GM12878 (cell line): ENCODE data around the gene REEP3. TPM values are rescaled to one million over a fixed set of nuclear protein-coding genes. Genes with fewer than 3 reads are reported as not detected.

Experiments
- ATAC-seq: fragments of 200-7000 bp; cut with Tn5 transposase; 3 replicates; pipeline ENCODE4 v1.9.1; 2020; ENCODE audit warnings: mild to moderate bottlenecking, moderate library complexity
- BruUV-seq: library from RNA; stranded (reverse); fragments of 400-500 nt; replicated peaks from 2 replicates; lab custom pipeline; 2021; lab: Mats Ljungman, UMichigan
- CTCF ChIA-PET: fragments of 300-600 bp; sonication (Branson Sonifier 250); formaldehyde crosslinking; extraction: SDS; loops from one replicate; lab custom pipeline; 2021; ENCODE audit warnings: inconsistent platforms; lab: Yijun Ruan, JAX
- POLR2A ChIA-PET: fragments of 350-600 bp; formaldehyde crosslinking; extraction: SDS; loops from one replicate; lab custom pipeline; 2021; ENCODE audit warnings: inconsistent platforms; lab: Charles Lee
- RAD21 ChIA-PET: fragments of 300-600 bp; sonication (Branson Sonifier 250); formaldehyde crosslinking; loops from one replicate; lab custom pipeline; 2023; ENCODE audit warnings: antibody characterized with exemption; ENCODE audit not compliant: unreplicated experiment; lab: Charles Lee
- SMC1A ChIA-PET: fragments of 300-600 bp; sonication (Branson Sonifier 250); formaldehyde crosslinking; loops from one replicate; lab custom pipeline; 2023; ENCODE audit not compliant: unreplicated experiment, uncharacterized antibody; lab: Charles Lee
- DNase-seq: peaks from one replicate; pipeline ENCODE4 v3.0.0-alpha.2; 2011; ENCODE audit warnings: low read depth, low spot score
- FAIRE-seq: peaks from 3 replicates; lab custom pipeline; 2011; peaks lifted over from hg19 to GRCh38; lab: Jason Lieb, UNC
- H2AFZ ChIP-seq: 2 replicates; pipeline ENCODE4 v1.6.0; 2011; ENCODE audit warnings: low read depth, low read length, control low read depth; ENCODE audit not compliant: control insufficient read depth
- H3K27ac ChIP-seq: 2 replicates; pipeline ENCODE4 v1.5.1; 2011; ENCODE audit warnings: control low read depth; ENCODE audit not compliant: control insufficient read depth, insufficient read depth
- H3K27me3 ChIP-seq, 2 experiments: replicated peaks in 1 of 2; 2 replicates each; pipeline versions ENCODE4 v1.6.0 to v1.6.1; 2011; ENCODE audit warnings: low read length in 1 of 2; ENCODE audit not compliant: control insufficient read depth in 2 of 2, insufficient read depth in 2 of 2
- H3K36me3 ChIP-seq, 2 experiments: 2 replicates each; pipeline ENCODE4 v1.5.1; 2011; ENCODE audit warnings: low read length in 1 of 2; ENCODE audit not compliant: control insufficient read depth in 2 of 2, insufficient read depth in 2 of 2
- H3K4me1 ChIP-seq: 2 replicates; pipeline ENCODE4 v1.6.1; 2011; ENCODE audit warnings: mild to moderate bottlenecking, low read length, moderate library complexity, mixed read lengths; ENCODE audit not compliant: control insufficient read depth, insufficient read depth
- H3K4me2 ChIP-seq: 2 replicates; pipeline ENCODE4 v1.6.0; 2011; ENCODE audit warnings: control low read depth; ENCODE audit not compliant: control insufficient read depth, insufficient read depth
- H3K4me3 ChIP-seq: fragments of 200-600 bp; sonication (generic); 2 replicates; pipeline ENCODE4 v1.5.1; 2016
- H3K79me2 ChIP-seq: 2 replicates; pipeline ENCODE4 v1.6.0; 2011; ENCODE audit warnings: low read length; ENCODE audit not compliant: control insufficient read depth, insufficient read depth
- H3K9ac ChIP-seq: 2 replicates; pipeline ENCODE4 v1.8.0; 2011; ENCODE audit warnings: low read length, control low read depth, mixed read lengths; ENCODE audit not compliant: control insufficient read depth, insufficient read depth
- H3K9me3 ChIP-seq: replicated peaks from 3 replicates; pipeline ENCODE4 v1.5.1; 2011; ENCODE audit warnings: mild to moderate bottlenecking, low read length; ENCODE audit not compliant: control insufficient read depth, insufficient read depth
- H4K20me1 ChIP-seq: 2 replicates; pipeline ENCODE4 v1.6.0; 2011; ENCODE audit not compliant: control insufficient read depth, insufficient read depth
- CREB1 ChIP-seq: IDR thresholded peaks from 2 replicates; pipeline ENCODE4 v1.6.1; 2012; ENCODE audit warnings: low read depth, mild to moderate bottlenecking, inconsistent platforms
- HDAC6 ChIP-seq: fragments of 200-600 bp; sonication (generic); IDR thresholded peaks from one replicate; pipeline ENCODE4 v1.8.0; 2017; ENCODE audit warnings: antibody characterized with exemption; ENCODE audit not compliant: unreplicated experiment
- IRF4 ChIP-seq: IDR thresholded peaks from 2 replicates; pipeline ENCODE4 v1.6.1; 2011; ENCODE audit warnings: low read depth, low read length
- JUNB ChIP-seq: IDR thresholded peaks from 2 replicates; pipeline ENCODE4 v1.6.1; 2016; ENCODE audit warnings: antibody characterized with exemption, mild to moderate bottlenecking
- MEF2B ChIP-seq: fragments of 450-650 bp; IDR thresholded peaks from 2 replicates; pipeline ENCODE4 v1.6.1; 2018; ENCODE audit warnings: mild to moderate bottlenecking, moderate library complexity; ENCODE audit not compliant: partially characterized antibody, poor library complexity, severe bottlenecking
- SIX5 ChIP-seq: IDR thresholded peaks from 2 replicates; pipeline ENCODE4 v1.6.1; 2011; ENCODE audit warnings: mild to moderate bottlenecking, low read depth, low read length, moderate library complexity; ENCODE audit not compliant: severe bottlenecking
- WGBS: methylation state at CpG from one replicate; pipeline ENCODE4 v1.1.6; 2016; ENCODE audit warnings: low lambda C conversion rate; ENCODE audit not compliant: insufficient replicate concordance, insufficient coverage; ENCODE audit errors: missing lambda C conversion rate; 5-methylcytosine and 5-hydroxymethylcytosine counted together
- in situ Hi-C: fragments of 300-500 bp; cut with MboI; formaldehyde crosslinking; loops from 9 replicates; pipeline ENCODE4 v1.14.3; 2018; ENCODE audit warnings: mixed read lengths
- intact Hi-C: fragments of 100-400 bp; cut with micrococcal nuclease; formaldehyde crosslinking; loops from one replicate; pipeline ENCODE4 v1.14.2; 2022; ENCODE audit not compliant: unreplicated experiment
- polyA plus RNA-seq, 11 experiments: library from polyadenylated mRNA; depleted of rRNA in 4 of 11; unstranded in 6 of 11; stranded (reverse) in 5 of 11; fragments of >200 nt; fragmentation: Nextera tagmentation in 4 of 11; fragmentation: Illumina TruSeq in 1 of 11; extraction: Ambion mirVana in 4 of 11; extraction: Trizol in 1 of 11; gene quantifications; 1 replicate in 1 of 11; 2 replicates in 10 of 11; pipeline versions ENCODE4 v1.2.1 to v1.2.3, GENCODE V29; 2011 to 2016; ENCODE audit warnings: inconsistent platforms in 2 of 11, missing spikeins in 2 of 11, low read depth in 1 of 11
- total RNA-seq, 4 experiments: library from RNA; depleted of rRNA in 3 of 4; stranded (reverse); fragments of >200 nt in 3 of 4; fragmentation: Illumina TruSeq in 1 of 4; extraction: Trizol in 1 of 4; gene quantifications; 2 replicates each; pipeline versions ENCODE4 v1.2.1 to v1.2.3, GENCODE V29; 2013 to 2021
- TF ChIP-seq, protein P1 (sequence below): fragments of 450-650 bp; IDR thresholded peaks from 2 replicates; pipeline ENCODE4 v1.6.1; 2018; ENCODE audit warnings: borderline replicate concordance, mild to moderate bottlenecking; ENCODE audit not compliant: partially characterized antibody
- TF ChIP-seq, protein P2 (sequence below): fragments of 450-650 bp; IDR thresholded peaks from 2 replicates; pipeline ENCODE4 v1.6.1; 2016; ENCODE audit warnings: mild to moderate bottlenecking
- TF ChIP-seq, protein P3 (sequence below): fragments of 450-650 bp; IDR thresholded peaks from 2 replicates; pipeline ENCODE4 v1.6.1; 2017; ENCODE audit warnings: mild to moderate bottlenecking, moderate library complexity
- TF ChIP-seq, protein P4 (sequence below): IDR thresholded peaks from 2 replicates; pipeline ENCODE4 v1.6.1; 2011; ENCODE audit warnings: borderline replicate concordance, low read depth, mild to moderate bottlenecking, moderate library complexity, low read length; ENCODE audit not compliant: insufficient read depth, poor library complexity, severe bottlenecking

REEP3 gene
- total and polyA plus RNA-seq, 10 of the 15 experiments (the other 5 are each of a cell fraction or from before 2014, with no cell fraction given), result 4.9 to 25.9 (median 16.2) TPM

DNA sequence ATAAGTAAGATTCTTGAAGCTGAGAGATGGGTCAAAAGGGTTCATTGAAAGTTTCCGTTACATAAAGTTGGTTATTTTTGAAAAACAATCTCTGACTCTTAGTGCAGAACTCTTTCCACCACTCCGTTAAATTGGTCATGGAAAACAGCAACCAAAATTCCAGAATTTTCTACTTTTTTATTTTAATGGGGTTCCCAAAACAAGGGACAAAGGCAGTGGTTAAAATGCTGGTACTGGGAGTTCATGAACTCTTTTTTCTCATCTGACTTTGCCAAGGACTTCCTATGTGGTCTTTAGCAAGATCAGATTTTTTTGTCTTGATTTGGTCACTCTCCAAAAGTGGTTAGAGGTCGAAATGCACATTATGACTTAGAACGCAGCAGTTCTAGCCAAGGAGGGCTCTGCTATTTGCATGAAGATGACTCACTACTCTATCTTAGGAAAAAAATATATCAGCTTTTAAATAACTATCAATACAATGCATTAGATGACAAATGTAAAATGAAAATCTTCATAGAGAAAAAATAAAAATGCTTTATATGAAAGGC is 145.7 kb downstream of the REEP3 start (continued):
- TF ChIP-seq, protein P1, sequence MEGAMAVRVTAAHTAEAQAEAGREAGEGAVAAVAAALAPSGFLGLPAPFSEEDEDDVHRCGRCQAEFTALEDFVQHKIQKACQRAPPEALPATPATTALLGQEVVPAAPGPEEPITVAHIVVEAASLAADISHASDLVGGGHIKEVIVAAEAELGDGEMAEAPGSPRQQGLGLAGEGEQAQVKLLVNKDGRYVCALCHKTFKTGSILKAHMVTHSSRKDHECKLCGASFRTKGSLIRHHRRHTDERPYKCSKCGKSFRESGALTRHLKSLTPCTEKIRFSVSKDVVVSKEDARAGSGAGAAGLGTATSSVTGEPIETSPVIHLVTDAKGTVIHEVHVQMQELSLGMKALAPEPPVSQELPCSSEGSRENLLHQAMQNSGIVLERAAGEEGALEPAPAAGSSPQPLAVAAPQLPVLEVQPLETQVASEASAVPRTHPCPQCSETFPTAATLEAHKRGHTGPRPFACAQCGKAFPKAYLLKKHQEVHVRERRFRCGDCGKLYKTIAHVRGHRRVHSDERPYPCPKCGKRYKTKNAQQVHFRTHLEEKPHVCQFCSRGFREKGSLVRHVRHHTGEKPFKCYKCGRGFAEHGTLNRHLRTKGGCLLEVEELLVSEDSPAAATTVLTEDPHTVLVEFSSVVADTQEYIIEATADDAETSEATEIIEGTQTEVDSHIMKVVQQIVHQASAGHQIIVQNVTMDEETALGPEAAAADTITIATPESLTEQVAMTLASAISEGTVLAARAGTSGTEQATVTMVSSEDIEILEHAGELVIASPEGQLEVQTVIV, result no peak
- TF ChIP-seq JUNB, result peak; percentile 91
- TF ChIP-seq CREB1, result peak; percentile 51; the same call in 1 of the 2 replicates
- TF ChIP-seq IRF4, result peak; percentile 64; the same call in 1 of the 2 replicates
- TF ChIP-seq, all 136 proteins: peak for 18

DNA sequence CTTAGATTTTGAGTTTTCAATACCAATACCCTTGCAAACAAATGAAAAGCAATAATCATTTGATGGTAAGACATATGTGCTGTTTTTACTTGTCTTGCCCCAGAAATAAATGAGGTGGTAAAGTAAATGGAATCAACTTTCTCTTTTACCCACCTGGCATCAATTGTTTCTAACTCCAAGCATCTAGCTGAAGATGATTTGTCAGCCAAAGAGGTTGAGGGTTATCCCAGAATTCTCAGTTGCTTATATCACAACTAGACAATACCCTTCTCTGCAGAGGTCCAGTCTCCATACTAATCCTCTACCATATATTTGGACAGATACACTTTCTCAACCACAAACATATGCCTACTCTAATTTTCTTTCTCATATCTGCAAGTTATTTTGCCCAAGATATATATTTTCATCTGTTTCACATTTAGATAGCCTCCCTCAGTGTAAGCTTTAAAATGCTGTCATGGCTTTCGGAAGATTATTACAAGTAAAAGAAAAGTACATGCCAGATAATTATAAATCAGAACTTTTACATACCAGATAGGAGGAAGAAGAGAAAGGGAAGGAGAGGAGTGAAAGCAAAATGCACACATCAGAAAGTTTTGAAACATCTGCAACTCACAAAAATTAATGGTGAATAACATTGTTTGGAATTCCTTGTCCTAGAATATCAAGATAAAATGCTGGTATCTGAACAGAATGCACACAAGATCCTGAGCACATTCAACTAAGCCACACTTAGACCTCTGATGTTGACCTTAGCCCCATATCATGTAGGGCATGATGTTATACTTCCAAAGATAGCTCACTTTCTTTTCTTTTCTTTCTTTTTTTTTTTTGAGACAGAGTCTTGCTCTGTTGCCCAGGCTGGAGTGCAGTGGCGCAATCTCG is 146.6 kb downstream of the REEP3 start:
- FAIRE-seq (peak; percentile 35), ATAC-seq (no peak), DNase-seq (no peak)
- Histone ChIP-seq H3K79me2 (no peaks in the 10 kb centered on the region), H3K9me3 (no peaks in the 10 kb centered on the region), H3K36me3 (no peaks in the 10 kb centered on the region), H4K20me1 (no peaks in the 10 kb centered on the region), H3K4me1 (peaks cover 7% of the 10 kb centered on the region), H3K4me3 (no peak overlapping the region), H3K27ac (no peak overlapping the region), H3K27me3 (no peaks in the 10 kb centered on the region), H3K4me2 (no peak overlapping the region), H2AFZ (peak overlapping the region; percentile 1; the same call in 1 of the 2 replicates), H3K9ac (no peak overlapping the region)
- SMC1A ChIA-PET, result interaction anchor here (1.3 kb wide), 1 partner anchor 40 kb away, joined by 4 read pairs; no protein-coding TSS in a partner anchor
- intact Hi-C loops (no loop called here), in situ Hi-C loops (no loop called here)
- RAD21 ChIA-PET, result no interaction called here
- CTCF ChIA-PET, result interaction anchor here (1.5 kb wide), 1 partner anchor 52 kb away, joined by 5 read pairs; no protein-coding TSS in a partner anchor
- POLR2A ChIA-PET, result no interaction called here
- WGBS, result 86% methylated on average over 1 of the region's 3 CpGs
- BruUV-seq, result no TSS peak
- no peak for TF ChIP-seq MEF2B
- TF ChIP-seq, protein P2, sequence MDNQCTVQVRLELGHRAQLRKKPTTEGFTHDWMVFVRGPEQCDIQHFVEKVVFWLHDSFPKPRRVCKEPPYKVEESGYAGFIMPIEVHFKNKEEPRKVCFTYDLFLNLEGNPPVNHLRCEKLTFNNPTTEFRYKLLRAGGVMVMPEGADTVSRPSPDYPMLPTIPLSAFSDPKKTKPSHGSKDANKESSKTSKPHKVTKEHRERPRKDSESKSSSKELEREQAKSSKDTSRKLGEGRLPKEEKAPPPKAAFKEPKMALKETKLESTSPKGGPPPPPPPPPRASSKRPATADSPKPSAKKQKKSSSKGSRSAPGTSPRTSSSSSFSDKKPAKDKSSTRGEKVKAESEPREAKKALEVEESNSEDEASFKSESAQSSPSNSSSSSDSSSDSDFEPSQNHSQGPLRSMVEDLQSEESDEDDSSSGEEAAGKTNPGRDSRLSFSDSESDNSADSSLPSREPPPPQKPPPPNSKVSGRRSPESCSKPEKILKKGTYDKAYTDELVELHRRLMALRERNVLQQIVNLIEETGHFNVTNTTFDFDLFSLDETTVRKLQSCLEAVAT, result no peak
- no peak for TF ChIP-seq SIX5
- TF ChIP-seq HDAC6, result no peak
- TF ChIP-seq, protein P3, sequence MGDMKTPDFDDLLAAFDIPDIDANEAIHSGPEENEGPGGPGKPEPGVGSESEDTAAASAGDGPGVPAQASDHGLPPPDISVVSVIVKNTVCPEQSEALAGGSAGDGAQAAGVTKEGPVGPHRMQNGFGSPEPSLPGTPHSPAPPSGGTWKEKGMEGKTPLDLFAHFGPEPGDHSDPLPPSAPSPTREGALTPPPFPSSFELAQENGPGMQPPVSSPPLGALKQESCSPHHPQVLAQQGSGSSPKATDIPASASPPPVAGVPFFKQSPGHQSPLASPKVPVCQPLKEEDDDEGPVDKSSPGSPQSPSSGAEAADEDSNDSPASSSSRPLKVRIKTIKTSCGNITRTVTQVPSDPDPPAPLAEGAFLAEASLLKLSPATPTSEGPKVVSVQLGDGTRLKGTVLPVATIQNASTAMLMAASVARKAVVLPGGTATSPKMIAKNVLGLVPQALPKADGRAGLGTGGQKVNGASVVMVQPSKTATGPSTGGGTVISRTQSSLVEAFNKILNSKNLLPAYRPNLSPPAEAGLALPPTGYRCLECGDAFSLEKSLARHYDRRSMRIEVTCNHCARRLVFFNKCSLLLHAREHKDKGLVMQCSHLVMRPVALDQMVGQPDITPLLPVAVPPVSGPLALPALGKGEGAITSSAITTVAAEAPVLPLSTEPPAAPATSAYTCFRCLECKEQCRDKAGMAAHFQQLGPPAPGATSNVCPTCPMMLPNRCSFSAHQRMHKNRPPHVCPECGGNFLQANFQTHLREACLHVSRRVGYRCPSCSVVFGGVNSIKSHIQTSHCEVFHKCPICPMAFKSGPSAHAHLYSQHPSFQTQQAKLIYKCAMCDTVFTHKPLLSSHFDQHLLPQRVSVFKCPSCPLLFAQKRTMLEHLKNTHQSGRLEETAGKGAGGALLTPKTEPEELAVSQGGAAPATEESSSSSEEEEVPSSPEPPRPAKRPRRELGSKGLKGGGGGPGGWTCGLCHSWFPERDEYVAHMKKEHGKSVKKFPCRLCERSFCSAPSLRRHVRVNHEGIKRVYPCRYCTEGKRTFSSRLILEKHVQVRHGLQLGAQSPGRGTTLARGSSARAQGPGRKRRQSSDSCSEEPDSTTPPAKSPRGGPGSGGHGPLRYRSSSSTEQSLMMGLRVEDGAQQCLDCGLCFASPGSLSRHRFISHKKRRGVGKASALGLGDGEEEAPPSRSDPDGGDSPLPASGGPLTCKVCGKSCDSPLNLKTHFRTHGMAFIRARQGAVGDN, result no peak
- TF ChIP-seq, protein P4, sequence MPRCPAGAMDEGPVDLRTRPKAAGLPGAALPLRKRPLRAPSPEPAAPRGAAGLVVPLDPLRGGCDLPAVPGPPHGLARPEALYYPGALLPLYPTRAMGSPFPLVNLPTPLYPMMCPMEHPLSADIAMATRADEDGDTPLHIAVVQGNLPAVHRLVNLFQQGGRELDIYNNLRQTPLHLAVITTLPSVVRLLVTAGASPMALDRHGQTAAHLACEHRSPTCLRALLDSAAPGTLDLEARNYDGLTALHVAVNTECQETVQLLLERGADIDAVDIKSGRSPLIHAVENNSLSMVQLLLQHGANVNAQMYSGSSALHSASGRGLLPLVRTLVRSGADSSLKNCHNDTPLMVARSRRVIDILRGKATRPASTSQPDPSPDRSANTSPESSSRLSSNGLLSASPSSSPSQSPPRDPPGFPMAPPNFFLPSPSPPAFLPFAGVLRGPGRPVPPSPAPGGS, result no peak
